GM23338 (cell line): ENCODE data around the gene CAPN10. TPM values are rescaled to one million over a fixed set of nuclear protein-coding genes. Genes with fewer than 3 reads are reported as not detected.

ENCODE experiments used
- ATAC-seq: fragments of 200-7000 bp; cut with Tn5 transposase; 3 replicates; pipeline ENCODE4 v1.9.1; 2020
- DNase-seq: peaks from one replicate; pipeline ENCODE4 v3.0.0-alpha.2; 2015; ENCODE audit warnings: low spot score
- H2AFZ ChIP-seq: fragments of 200-600 bp; sonication (generic); 2 replicates; pipeline ENCODE4 v1.8.0; 2016; ENCODE audit warnings: antibody characterized with exemption, mild to moderate bottlenecking, moderate library complexity
- H3F3A ChIP-seq: fragments of 200-600 bp; sonication (generic); replicated peaks from 2 replicates; pipeline ENCODE4 v1.8.0; 2017; ENCODE audit warnings: antibody characterized with exemption, mixed run types, low read depth
- H3K27ac ChIP-seq: fragments of 200-600 bp; sonication (generic); 2 replicates; pipeline ENCODE4 v1.6.1; 2016; ENCODE audit warnings: low read depth
- H3K27me3 ChIP-seq: fragments of 200-600 bp; sonication (generic); 2 replicates; pipeline ENCODE4 v1.8.0; 2016; ENCODE audit warnings: mild to moderate bottlenecking, mixed run types, moderate library complexity; ENCODE audit not compliant: insufficient read depth
- H3K36me3 ChIP-seq: fragments of 200-600 bp; sonication (generic); 2 replicates; pipeline ENCODE4 v1.8.0; 2016; ENCODE audit warnings: mild to moderate bottlenecking; ENCODE audit not compliant: insufficient read depth
- H3K4me1 ChIP-seq: fragments of 200-600 bp; sonication (generic); 2 replicates; pipeline ENCODE4 v1.8.0; 2016; ENCODE audit warnings: mild to moderate bottlenecking, moderate library complexity; ENCODE audit not compliant: insufficient read depth
- H3K4me2 ChIP-seq: fragments of 200-600 bp; sonication (generic); 2 replicates; pipeline ENCODE4 v1.7.1; 2017; ENCODE audit warnings: mixed run types
- H3K4me3 ChIP-seq: fragments of 200-600 bp; sonication (generic); 2 replicates; pipeline ENCODE4 v1.6.1; 2016; ENCODE audit warnings: mixed run types
- H3K79me2 ChIP-seq: fragments of 200-600 bp; sonication (generic); replicated peaks from 2 replicates; pipeline ENCODE4 v1.8.0; 2017; ENCODE audit warnings: mild to moderate bottlenecking; ENCODE audit not compliant: insufficient read depth
- H3K9me2 ChIP-seq: fragments of 200-600 bp; sonication (generic); 2 replicates; pipeline ENCODE4 v1.8.0; 2017; ENCODE audit not compliant: insufficient read depth
- H4K20me1 ChIP-seq: fragments of 200-600 bp; sonication (generic); replicated peaks from 2 replicates; pipeline ENCODE4 v1.8.0; 2017; ENCODE audit warnings: mild to moderate bottlenecking; ENCODE audit not compliant: insufficient read depth
- H3K27ac Mint-ChIP-seq: 2 replicates; pipeline ENCODE4 v1.8.0; 2020; ENCODE audit warnings: inconsistent platforms, mild to moderate bottlenecking, moderate library complexity, mixed read lengths
- H3K27me3 Mint-ChIP-seq: 3 replicates; pipeline ENCODE4 v1.8.0; 2022; ENCODE audit warnings: low read depth, mild to moderate bottlenecking, moderate library complexity, mixed read lengths, inconsistent platforms; ENCODE audit not compliant: insufficient read depth, poor library complexity
- H3K36me3 Mint-ChIP-seq: 3 replicates; pipeline ENCODE4 v1.8.0; 2021; ENCODE audit warnings: low read depth, mild to moderate bottlenecking, inconsistent platforms, moderate library complexity, mixed read lengths
- H3K4me1 Mint-ChIP-seq: 3 replicates; pipeline ENCODE4 v1.8.0; 2020; ENCODE audit warnings: mild to moderate bottlenecking, inconsistent platforms, mixed read lengths
- H3K4me3 Mint-ChIP-seq: 3 replicates; pipeline ENCODE4 v1.8.0; 2021; ENCODE audit warnings: moderate library complexity, mild to moderate bottlenecking, inconsistent platforms, mixed read lengths
- H3K9me3 Mint-ChIP-seq: 3 replicates; pipeline ENCODE4 v1.8.0; 2020; ENCODE audit warnings: moderate library complexity, mild to moderate bottlenecking, inconsistent platforms, mixed read lengths
- CREB1 ChIP-seq: fragments of 250-450 bp; sonication (Bioruptor Pico); IDR thresholded peaks from 2 replicates; pipeline ENCODE4 v1.5.0; 2020; ENCODE audit warnings: low read depth, mild to moderate bottlenecking, moderate library complexity
- CTCF ChIP-seq, 2 experiments: fragments of 200-600 bp in 1 of 2; sonication (generic) in 1 of 2; conservative IDR thresholded peaks; 2 replicates each; pipeline versions ENCODE4 v1.5.1 to v1.6.1; 2016 to 2017; ENCODE audit warnings: antibody characterized with exemption in 2 of 2, low read depth in 2 of 2, mild to moderate bottlenecking in 2 of 2, moderate library complexity in 1 of 2
- ETS1 ChIP-seq: IDR thresholded peaks from 2 replicates; pipeline ENCODE4 v1.6.1; 2016; ENCODE audit warnings: antibody characterized with exemption
- EZH2 ChIP-seq: fragments of 200-600 bp; sonication (generic); IDR thresholded peaks from one replicate; pipeline ENCODE4 v1.8.0; 2017; ENCODE audit warnings: antibody characterized with exemption, mild to moderate bottlenecking, low read depth; ENCODE audit not compliant: unreplicated experiment
- EZH2phosphoT487 ChIP-seq: fragments of 200-600 bp; sonication (generic); IDR thresholded peaks from one replicate; pipeline ENCODE4 v1.8.1; 2018; ENCODE audit warnings: antibody characterized with exemption; ENCODE audit not compliant: unreplicated experiment
- JUNB ChIP-seq: IDR thresholded peaks from one replicate; pipeline ENCODE4 v1.6.1; 2016; ENCODE audit warnings: antibody characterized with exemption; ENCODE audit not compliant: unreplicated experiment
- NANOG ChIP-seq: IDR thresholded peaks from 2 replicates; pipeline ENCODE4 v1.6.1; 2016; ENCODE audit warnings: antibody characterized with exemption, borderline replicate concordance
- POLR2AphosphoS5 ChIP-seq: IDR thresholded peaks from 2 replicates; pipeline ENCODE4 v1.6.1; 2016; ENCODE audit warnings: antibody characterized with exemption, low read depth
- REST ChIP-seq: IDR thresholded peaks from one replicate; pipeline ENCODE4 v1.6.1; 2018; ENCODE audit warnings: antibody characterized with exemption; ENCODE audit not compliant: unreplicated experiment
- STAT1 ChIP-seq: IDR thresholded peaks from one replicate; pipeline ENCODE4 v1.6.1; 2016; ENCODE audit warnings: antibody characterized with exemption; ENCODE audit not compliant: unreplicated experiment
- ZNF114 ChIP-seq: fragments of 250-450 bp; sonication (Bioruptor Pico); IDR thresholded peaks from 2 replicates; pipeline ENCODE4 v1.5.0; 2020; ENCODE audit warnings: mild to moderate bottlenecking, moderate library complexity
- ZNF331 ChIP-seq: fragments of 250-450 bp; sonication (Bioruptor Pico); IDR thresholded peaks from 2 replicates; pipeline ENCODE4 v1.5.0; 2020; ENCODE audit warnings: low read depth, mild to moderate bottlenecking, moderate library complexity
- polyA plus RNA-seq: library from polyadenylated mRNA; unstranded; fragments of >200 nt; fragmentation: Nextera tagmentation; extraction: Ambion mirVana; gene quantifications from 2 replicates; pipeline ENCODE4 v1.2.1, GENCODE V29; 2016
- total RNA-seq: library from RNA; depleted of rRNA; stranded (reverse); fragments of >200 nt; shearing (Covaris generic); gene quantifications from 2 replicates; pipeline ENCODE4 v1.2.3, GENCODE V29; 2014

The CAPN10 gene
- total and polyA plus RNA-seq, 2 experiments from 2014 or later, result 30.2 to 59.8 TPM

- no peak overlapping the region for H3K4me2 ChIP-seq
- H3K4me3 Mint-ChIP-seq, result no peak overlapping the region
- DNase-seq (no peak), ATAC-seq (no peak)
- no peaks in the 10 kb centered on the region for H3F3A ChIP-seq
- H3K27ac Mint-ChIP-seq, result no peak overlapping the region
- H3K9me3 Mint-ChIP-seq, result peaks cover 2% of the 10 kb centered on the region; the same call in 2 of the 3 replicates
- H3K79me2 ChIP-seq, result no peaks in the 10 kb centered on the region
- H3K9me2 ChIP-seq, result no peaks in the 10 kb centered on the region
- no peaks in the 10 kb centered on the region for H3K36me3 ChIP-seq
- no peaks in the 10 kb centered on the region for H3K4me1 ChIP-seq
- TF ChIP-seq CTCF (conservative IDR thresholded peaks at IDR 0.05; ENCODE audit: low read depth in 2 of 2) (no peak), JUNB (no peak), CREB1 (CRISPR knock-in tag) (no peak), ZNF331 (CRISPR knock-in tag) (no peak), REST (no peak), ZNF114 (no peak), EZH2phosphoT487 (no peak), NANOG (no peak), ETS1 (no peak), STAT1 (no peak), POLR2AphosphoS5 (no peak), EZH2 (no peak)
- no peaks in the 10 kb centered on the region for H3K36me3 Mint-ChIP-seq
- H3K27me3 ChIP-seq, result no peaks in the 10 kb centered on the region
- H2AFZ ChIP-seq, result no peak overlapping the region
- no peaks in the 10 kb centered on the region for H4K20me1 ChIP-seq
- H3K27ac ChIP-seq, result no peak overlapping the region
- peaks cover 10% of the 10 kb centered on the region; the same call in 2 of the 3 replicates for H3K4me1 Mint-ChIP-seq
- H3K27me3 Mint-ChIP-seq, result peaks cover 9% of the 10 kb centered on the region
- H3K4me3 ChIP-seq, result no peak overlapping the region
These were observed 40.2 kb downstream of the CAPN10 start for GRCh38 chr2:240626531-240627300.
